HG02623 (cell line): Measurements from ENCODE around the gene GDF15.

ENCODE experiments used
- ATAC-seq: cut with Tn5 transposase; IDR thresholded peaks from one replicate; pipeline ENCODE4 v1.9.1; 2021; ENCODE audit warnings: moderate library complexity; ENCODE audit not compliant: unreplicated experiment

Gene GDF15

DNA sequence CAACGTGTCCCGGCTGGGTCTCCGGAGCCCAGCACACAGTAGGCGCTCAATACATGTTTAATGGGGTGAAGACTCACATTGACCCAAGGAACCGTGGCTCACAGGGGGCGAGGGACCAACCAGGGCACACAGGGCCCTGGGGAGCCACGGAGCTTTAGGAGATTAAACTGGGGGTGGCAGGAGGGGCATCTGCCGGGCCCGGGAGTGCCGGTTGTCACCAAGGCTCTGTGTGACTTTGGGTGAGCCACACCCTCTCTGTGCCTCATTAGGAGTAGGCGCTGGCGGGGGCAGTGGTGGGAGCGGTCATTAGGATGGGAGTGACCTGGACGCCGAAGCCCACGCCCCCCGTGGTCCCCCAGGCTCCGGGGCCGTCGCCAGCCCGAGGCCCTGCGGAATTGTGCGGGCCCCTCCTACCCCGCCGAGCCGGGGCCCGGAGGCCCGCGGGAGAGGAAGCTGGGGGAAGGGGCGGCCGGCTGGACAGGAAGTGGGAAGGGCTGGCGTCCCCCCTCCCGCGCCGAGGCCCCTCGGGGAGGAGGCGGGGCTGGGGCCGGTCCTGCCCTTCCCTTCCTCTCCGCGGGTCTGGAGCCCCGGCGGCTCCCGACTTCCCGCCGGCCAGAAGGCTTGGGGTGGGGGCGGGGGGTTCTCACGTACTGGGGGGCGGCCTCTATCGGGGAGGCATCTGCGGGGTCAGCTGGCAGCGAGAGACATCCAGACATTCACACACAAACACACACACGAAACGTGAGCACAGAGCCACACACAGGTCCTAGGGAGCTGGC is 31.5 kb downstream of the GDF15 start:
- ATAC-seq, result no peak

- no peak for ATAC-seq
These were observed 32.1 kb downstream of the GDF15 start for GRCh38 chr19:18418029-18418482.

DNA sequence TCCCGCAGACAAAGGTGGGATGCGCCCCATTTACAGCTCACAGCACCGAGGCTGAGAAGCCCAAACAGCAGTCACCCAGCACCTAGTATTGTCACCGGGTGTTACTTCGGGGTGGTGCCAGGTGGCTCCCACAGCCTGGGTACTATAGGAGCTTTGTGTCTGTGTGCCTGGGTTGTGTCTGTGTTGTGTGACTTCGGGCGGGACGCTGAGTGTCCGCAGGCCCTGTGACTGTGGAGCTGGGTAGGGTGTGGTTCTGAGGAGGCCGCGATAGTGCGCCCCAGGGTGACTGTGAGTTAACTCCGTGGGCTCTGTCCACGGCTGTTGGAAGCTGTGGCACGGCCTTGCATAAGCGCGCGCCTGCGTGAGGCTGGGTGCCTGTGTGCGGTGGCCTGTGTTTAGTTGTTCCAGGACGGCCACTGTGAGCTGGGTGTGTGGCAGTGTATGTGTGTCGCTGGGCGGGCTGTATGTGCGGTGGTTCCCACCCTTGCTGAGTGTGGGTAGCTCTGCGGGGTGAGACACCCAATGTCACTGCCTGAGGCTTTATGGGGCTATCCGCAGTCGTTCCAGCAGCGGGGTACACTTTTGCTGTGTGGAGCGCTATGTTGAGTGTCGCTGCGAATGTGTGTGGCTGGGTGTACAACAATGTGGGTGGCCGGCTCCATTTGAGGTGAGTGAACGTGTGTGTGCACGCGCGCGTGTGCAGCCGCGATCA is 32.7 kb downstream of the GDF15 start:
- ATAC-seq, result no peak

DNA sequence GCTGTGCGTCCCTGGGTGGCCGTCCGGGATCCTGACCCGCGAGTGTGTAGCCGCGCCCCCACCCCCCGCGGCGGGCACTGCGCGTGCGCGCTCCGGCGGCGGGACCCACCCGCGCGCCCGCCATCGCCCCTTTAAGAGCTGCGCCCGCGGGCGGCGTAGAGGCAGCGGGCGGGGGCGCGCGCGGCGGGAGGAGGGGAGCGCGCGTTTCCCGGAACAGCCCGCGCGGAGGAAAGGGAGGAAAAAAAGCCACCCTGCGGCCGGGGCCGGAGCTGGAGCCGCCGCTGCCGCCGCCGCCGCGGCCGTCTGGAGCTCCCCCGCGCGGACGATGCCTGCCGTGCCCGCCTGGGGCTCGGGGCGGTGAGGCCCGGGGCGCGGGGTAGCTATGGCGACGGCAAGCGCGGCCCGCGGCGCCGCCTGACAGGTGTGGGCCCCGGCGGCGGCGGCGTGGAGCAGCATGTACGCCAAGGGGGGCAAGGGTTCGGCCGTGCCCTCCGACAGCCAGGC is 33.3 kb downstream of the GDF15 start, which contains the start of gene SSBP4:
Gene SSBP4, plus strand, starts transcription at position 204 of the 504 bp plus-strand sequence. Its CDS starts 251 bp downstream, at position 455.
- peak; percentile 37 for ATAC-seq

GRCh38 chr19:18419699-18420460 is 33.9 kb downstream of the GDF15 start:
- no peak for ATAC-seq

- no peak for ATAC-seq
These were observed 35.0 kb downstream of the GDF15 start for GRCh38 chr19:18420930-18421329.

- no peak for ATAC-seq
These were observed 35.5 kb downstream of the GDF15 start for GRCh38 chr19:18421371-18421959.

- no peak for ATAC-seq
These were observed 36.7 kb downstream of the GDF15 start for GRCh38 chr19:18422530-18423191.

DNA sequence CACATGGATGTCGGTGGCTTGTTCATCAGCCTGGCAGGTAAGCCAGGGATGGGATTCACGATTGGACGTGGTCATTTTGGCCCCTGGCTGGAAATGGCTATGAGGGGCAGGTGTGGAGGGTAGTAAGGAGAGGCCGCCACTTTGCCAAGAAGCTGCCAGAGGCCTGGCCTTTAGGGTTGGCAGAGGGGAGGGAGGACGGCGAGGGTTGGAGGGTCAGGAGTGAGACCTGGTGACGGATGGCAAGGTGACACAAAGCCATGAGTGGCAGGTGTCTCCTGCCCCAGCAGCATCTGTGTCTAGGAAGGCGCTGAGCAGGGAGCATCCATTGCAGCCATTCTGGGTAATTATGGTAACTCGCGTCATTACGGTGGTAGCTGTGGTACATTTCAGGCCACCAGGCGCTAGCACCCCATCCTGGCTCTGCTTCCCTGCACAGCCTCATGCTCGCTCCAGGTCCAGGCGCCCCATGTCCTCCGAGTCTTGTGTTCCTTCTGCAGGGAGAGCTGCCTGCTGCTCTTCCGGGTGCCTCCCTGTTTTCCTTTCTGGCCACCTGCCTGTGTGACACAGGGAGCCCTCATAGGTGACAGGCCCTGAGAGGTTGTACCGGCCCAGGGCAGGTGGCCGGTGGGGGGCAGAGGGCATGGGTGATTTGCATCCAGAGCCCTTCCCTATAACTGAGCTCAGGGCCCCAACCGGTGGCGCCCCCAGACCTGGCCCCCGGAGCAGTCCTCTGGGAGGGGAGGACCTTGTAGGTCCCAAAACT is 37.5 kb downstream of the GDF15 start:
- ATAC-seq, result no peak

DNA sequence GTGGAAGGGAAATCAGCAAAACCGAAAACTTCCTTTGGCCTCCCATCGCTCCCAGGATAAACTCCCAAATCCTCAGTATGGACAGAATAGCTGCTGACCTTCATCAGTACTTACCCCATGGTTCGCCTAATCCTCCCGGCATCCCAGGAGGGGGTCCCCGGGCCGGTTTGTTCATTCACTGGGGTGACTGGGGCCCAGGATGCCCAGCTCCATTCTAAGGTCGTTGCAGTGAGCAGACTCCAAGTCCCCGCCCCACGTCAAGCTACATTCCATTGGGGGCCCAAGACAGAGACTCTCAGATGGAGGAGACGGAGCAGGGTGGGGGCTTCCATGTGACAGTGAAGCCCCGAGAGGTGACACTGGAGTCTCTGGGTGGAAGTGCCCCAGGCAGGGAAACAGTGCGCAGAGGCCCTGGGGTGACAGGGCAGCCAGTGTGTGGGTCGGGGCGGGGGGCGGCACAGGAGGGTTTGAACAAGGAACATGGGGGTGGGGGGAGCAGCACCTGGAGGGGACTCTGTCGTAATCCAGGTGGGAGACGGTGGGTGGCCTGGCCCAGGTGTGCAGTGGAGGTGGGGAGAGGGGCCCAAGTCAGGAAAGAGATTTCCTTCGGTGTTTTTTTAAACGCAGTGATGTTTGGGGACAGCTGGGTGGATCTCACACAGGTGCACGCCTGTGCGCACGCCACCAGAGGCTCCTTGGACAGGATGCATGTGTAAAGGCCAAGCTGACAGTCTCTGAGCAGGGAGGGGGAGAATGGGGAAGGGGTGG is 38.3 kb downstream of the GDF15 start:
- ATAC-seq, result no peak

DNA sequence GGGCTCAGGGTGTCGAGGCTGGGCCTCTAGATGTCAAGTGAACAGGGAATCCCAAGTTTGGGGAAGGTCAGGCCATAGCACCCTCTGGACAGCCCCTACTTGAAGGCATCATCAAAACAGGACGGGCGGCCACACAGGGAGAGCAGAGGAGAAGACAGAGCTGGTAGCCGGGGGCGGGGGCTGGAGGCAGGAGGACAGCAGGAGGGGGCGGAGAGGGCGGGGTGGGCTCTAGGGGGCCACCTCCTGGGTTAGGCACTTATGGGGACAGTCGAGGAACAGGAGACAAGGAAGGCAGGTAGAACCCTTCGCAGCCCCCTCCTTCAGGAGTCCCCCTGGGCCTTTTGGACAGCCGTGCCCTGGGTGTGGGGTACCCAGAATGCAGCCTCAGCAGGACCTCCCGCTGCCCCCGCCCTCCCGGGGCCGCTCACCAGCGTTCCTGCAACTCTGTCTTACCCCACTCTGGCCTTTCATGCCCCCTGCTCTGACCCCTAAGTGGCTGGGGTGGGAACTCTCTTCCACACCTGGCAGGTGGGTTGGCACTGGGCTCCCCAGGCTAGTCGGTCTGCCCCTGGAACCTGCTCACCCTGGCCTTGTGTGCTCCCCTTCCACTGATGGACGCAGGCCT is 39.0 kb downstream of the GDF15 start:
- no peak for ATAC-seq

DNA sequence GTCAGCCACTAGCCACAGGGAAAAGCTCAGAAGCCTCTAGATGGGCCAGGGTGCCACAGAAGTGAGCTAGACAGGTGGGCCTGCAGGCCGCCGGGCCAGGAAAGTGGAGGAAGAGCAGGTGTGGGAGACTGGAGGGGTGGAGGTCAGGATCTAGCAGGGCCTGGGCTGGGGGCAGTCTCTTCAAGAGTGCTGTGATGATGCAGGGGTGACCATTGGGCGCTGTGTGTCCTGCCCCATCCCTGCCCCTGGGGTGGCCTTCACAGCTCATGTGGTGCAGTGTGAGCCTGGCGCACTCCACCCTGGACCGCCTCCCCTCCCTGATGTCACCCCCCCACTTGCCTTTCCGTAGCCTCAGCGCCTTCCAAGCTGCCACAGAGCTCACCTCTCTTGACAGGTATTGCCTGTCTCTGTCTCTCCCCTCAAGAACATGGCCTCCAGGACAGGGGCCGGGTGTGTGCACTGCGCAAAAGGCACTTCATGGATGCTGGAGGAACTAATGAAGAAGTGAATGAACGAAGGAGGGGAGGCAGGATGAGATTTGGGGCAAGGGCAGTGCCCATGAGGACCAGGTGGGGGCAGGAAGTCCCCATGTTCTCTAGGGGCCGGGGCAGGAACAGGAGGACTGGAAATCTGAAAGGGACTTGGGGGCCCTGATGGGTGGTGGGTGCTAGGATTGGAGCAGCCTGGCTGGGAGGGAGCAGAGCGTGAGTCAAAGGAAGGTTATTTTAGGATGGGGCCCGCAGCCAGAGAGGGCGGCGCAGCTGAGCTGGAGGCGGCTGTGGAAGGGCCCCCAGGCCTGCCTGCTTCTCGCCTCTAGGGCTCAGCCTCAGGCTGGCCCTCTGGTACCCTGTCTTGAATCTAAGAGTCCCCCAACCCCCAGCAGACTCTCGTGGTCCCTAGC is 39.8 kb downstream of the GDF15 start:
- ATAC-seq, result no peak

DNA sequence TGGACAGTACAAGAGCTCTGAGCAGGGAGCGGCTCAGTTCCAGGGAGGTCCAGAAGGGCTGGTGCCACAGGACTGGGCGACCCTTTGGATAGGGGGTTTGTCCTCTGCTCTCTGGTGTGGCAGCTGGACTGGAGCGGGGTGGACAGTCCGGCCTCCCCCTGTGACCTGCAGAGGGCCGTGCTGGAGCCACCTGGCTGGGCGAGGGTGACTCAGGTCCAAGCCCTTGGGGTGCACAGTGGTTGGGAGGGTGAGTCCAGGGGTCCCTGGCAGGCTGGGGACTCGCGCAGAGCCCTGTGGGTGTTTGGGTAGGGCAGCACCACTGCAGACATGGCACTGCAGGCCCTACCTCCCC is 40.4 kb downstream of the GDF15 start:
- no peak for ATAC-seq

GRCh38 chr19:18427080-18427742 is 41.3 kb downstream of the GDF15 start:
- no peak for ATAC-seq

- no peak for ATAC-seq
These were observed 41.8 kb downstream of the GDF15 start for GRCh38 chr19:18427743-18428113.

- ATAC-seq, result no peak
These were observed 42.3 kb downstream of the GDF15 start for GRCh38 chr19:18428173-18428786.
